H9 (cell line): ENCODE results near the gene CCDC3. TPM values are rescaled to one million over a fixed set of nuclear protein-coding genes. Genes with fewer than 3 reads are reported as not detected.

Experiments used
- DNase-seq: peaks from one replicate; pipeline ENCODE4 v3.0.0-alpha.2; 2017
- H2AFZ ChIP-seq: one replicate; pipeline ENCODE4 v1.6.1; 2013; ENCODE audit warnings: mild to moderate bottlenecking, low read length, control low read depth, moderate library complexity
- H2AK5ac ChIP-seq: 2 replicates; pipeline ENCODE4 v1.6.1; 2013; ENCODE audit warnings: low read length, control low read depth, mixed read lengths; ENCODE audit not compliant: insufficient read length
- H2BK120ac ChIP-seq: one replicate; pipeline ENCODE4 v1.6.1; 2013; ENCODE audit warnings: low read depth, mild to moderate bottlenecking, low read length, control low read depth, inconsistent platforms; ENCODE audit not compliant: poor library complexity, severe bottlenecking
- H2BK12ac ChIP-seq: 2 replicates; pipeline ENCODE4 v1.6.1; 2013; ENCODE audit warnings: low read length, control low read depth, mixed read lengths, low read depth; ENCODE audit not compliant: insufficient read length
- H2BK15ac ChIP-seq: 2 replicates; pipeline ENCODE4 v1.6.1; 2013; ENCODE audit warnings: low read depth, low read length, control low read depth
- H2BK20ac ChIP-seq: one replicate; pipeline ENCODE4 v1.6.1; 2013; ENCODE audit warnings: low read depth, mild to moderate bottlenecking, low read length, control low read depth, inconsistent platforms; ENCODE audit not compliant: poor library complexity, severe bottlenecking
- H2BK5ac ChIP-seq: 2 replicates; pipeline ENCODE4 v1.6.1; 2013; ENCODE audit warnings: low read length, control low read depth, mixed read lengths; ENCODE audit not compliant: insufficient read length
- H3K14ac ChIP-seq: 2 replicates; pipeline ENCODE4 v1.6.1; 2013; ENCODE audit warnings: low read length, control low read depth; ENCODE audit not compliant: insufficient read depth
- H3K18ac ChIP-seq: 2 replicates; pipeline ENCODE4 v1.6.1; 2013; ENCODE audit warnings: low read depth, mild to moderate bottlenecking, mixed read lengths, low read length, control low read depth; ENCODE audit not compliant: insufficient read length
- H3K23ac ChIP-seq: 2 replicates; pipeline ENCODE4 v1.6.1; 2013; ENCODE audit warnings: low read length, control low read depth, mixed read lengths, low read depth; ENCODE audit not compliant: insufficient read length
- H3K23me2 ChIP-seq: 2 replicates; pipeline ENCODE4 v1.6.1; 2013; ENCODE audit warnings: low read depth, mild to moderate bottlenecking, mixed read lengths, low read length, control low read depth; ENCODE audit not compliant: insufficient read length, poor library complexity, severe bottlenecking
- H3K27ac ChIP-seq: 2 replicates; pipeline ENCODE4 v1.5.1; 2013; ENCODE audit warnings: low read length, control low read depth, mixed read lengths, low read depth; ENCODE audit not compliant: insufficient read length
- H3K27me3 ChIP-seq: 2 replicates; pipeline ENCODE4 v1.6.1; 2013; ENCODE audit warnings: low read length, control low read depth, inconsistent platforms; ENCODE audit not compliant: insufficient read depth
- H3K4ac ChIP-seq: 2 replicates; pipeline ENCODE4 v1.6.1; 2013; ENCODE audit warnings: low read depth, mild to moderate bottlenecking, control low read depth, inconsistent platforms, low read length, moderate library complexity
- H3K4me1 ChIP-seq: 2 replicates; pipeline ENCODE4 v1.6.1; 2013; ENCODE audit warnings: low read length, control low read depth, inconsistent platforms; ENCODE audit not compliant: insufficient read depth
- H3K4me2 ChIP-seq: 2 replicates; pipeline ENCODE4 v1.6.1; 2013; ENCODE audit warnings: low read length, control low read depth, mixed read lengths; ENCODE audit not compliant: insufficient read length, insufficient read depth
- H3K56ac ChIP-seq: 2 replicates; pipeline ENCODE4 v1.6.1; 2013; ENCODE audit warnings: low read depth, mild to moderate bottlenecking, mixed read lengths, low read length, control low read depth; ENCODE audit not compliant: insufficient read length
- H3K79me1 ChIP-seq: 2 replicates; pipeline ENCODE4 v1.6.1; 2013; ENCODE audit warnings: low read depth, mild to moderate bottlenecking, moderate library complexity, low read length, control low read depth, inconsistent platforms; ENCODE audit not compliant: insufficient read depth, poor library complexity, severe bottlenecking
- H3K79me2 ChIP-seq: 2 replicates; pipeline ENCODE4 v1.6.1; 2013; ENCODE audit warnings: low read length, control low read depth, inconsistent platforms; ENCODE audit not compliant: insufficient read depth
- H3K9ac ChIP-seq: 2 replicates; pipeline ENCODE4 v1.6.1; 2013; ENCODE audit warnings: low read length, control low read depth, mixed read lengths; ENCODE audit not compliant: insufficient read length; ENCODE audit errors: extremely low read depth
- H3K9me3 ChIP-seq: one replicate; pipeline ENCODE4 v1.6.1; 2013; ENCODE audit warnings: low read depth, low read length, inconsistent platforms; ENCODE audit not compliant: control insufficient read depth
- H3T11ph ChIP-seq: one replicate; pipeline ENCODE4 v1.6.1; 2013; ENCODE audit warnings: mild to moderate bottlenecking, low read length, control low read depth, inconsistent platforms
- H4K20me1 ChIP-seq: one replicate; pipeline ENCODE4 v1.6.1; 2013; ENCODE audit not compliant: control insufficient read depth, insufficient read length, insufficient read depth
- H4K5ac ChIP-seq: 2 replicates; pipeline ENCODE4 v1.6.1; 2013; ENCODE audit warnings: low read depth, mild to moderate bottlenecking, mixed read lengths, low read length, control low read depth; ENCODE audit not compliant: insufficient read length
- H4K8ac ChIP-seq: replicated peaks from 2 replicates; pipeline ENCODE4 v1.6.1; 2013; ENCODE audit warnings: low read length, control low read depth, mixed read lengths, low read depth; ENCODE audit not compliant: insufficient read length
- H4K91ac ChIP-seq: 2 replicates; pipeline ENCODE4 v1.6.1; 2013; ENCODE audit warnings: low read depth, mild to moderate bottlenecking, moderate library complexity, mixed read lengths, low read length, control low read depth; ENCODE audit not compliant: insufficient read length
- H3K27ac Mint-ChIP-seq, 3 experiments: 2 replicates in 2 of 3; 3 replicates in 1 of 3; pipeline ENCODE4 v1.8.0; 2020 to 2021; ENCODE audit warnings: mixed read lengths in 3 of 3, mild to moderate bottlenecking in 1 of 3, moderate library complexity in 1 of 3
- H3K27me3 Mint-ChIP-seq: 2 replicates; pipeline ENCODE4 v1.8.0; 2021; ENCODE audit warnings: low read depth, mild to moderate bottlenecking, moderate library complexity, mixed read lengths
- H3K36me3 Mint-ChIP-seq, 3 experiments: 2 replicates in 2 of 3; 3 replicates in 1 of 3; pipeline ENCODE4 v1.8.0; 2020 to 2021; ENCODE audit warnings: low read depth in 3 of 3, mixed read lengths in 3 of 3; ENCODE audit not compliant: insufficient read depth in 1 of 3
- H3K4me1 Mint-ChIP-seq, 2 experiments: 2 replicates each; pipeline ENCODE4 v1.8.0; 2020; ENCODE audit warnings: mixed read lengths in 2 of 2
- H3K4me3 Mint-ChIP-seq, 2 experiments: 2 replicates in 1 of 2; 3 replicates in 1 of 2; pipeline ENCODE4 v1.8.0; 2020 to 2021; ENCODE audit warnings: mild to moderate bottlenecking in 2 of 2, mixed read lengths in 2 of 2, moderate library complexity in 1 of 2
- H3K9me3 Mint-ChIP-seq, 2 experiments: 2 replicates in 1 of 2; 3 replicates in 1 of 2; pipeline ENCODE4 v1.8.0; 2020; ENCODE audit warnings: mild to moderate bottlenecking in 2 of 2, mixed read lengths in 2 of 2, moderate library complexity in 1 of 2
- WGBS: extraction: QIAGEN DNeasy Blood & Tissue Kit; methylation state at CpG from one replicate; pipeline ENCODE4 v1.1.7; 2013; ENCODE audit warnings: missing lambda C conversion rate, low lambda C conversion rate, mixed read lengths; ENCODE audit not compliant: insufficient read length; ENCODE audit errors: extremely low coverage; 5-methylcytosine and 5-hydroxymethylcytosine counted together
- total RNA-seq: library from RNA; stranded (reverse); gene quantifications from 2 replicates; pipeline ENCODE4 v1.2.1, GENCODE V29; 2021
- TF ChIP-seq, protein P1 (sequence below): fragments of 200-600 bp; sonication (generic); conservative IDR thresholded peaks from 3 replicates; pipeline ENCODE4 v1.8.0; 2021; ENCODE audit warnings: antibody characterized with exemption, mild to moderate bottlenecking

CCDC3 gene
- total RNA-seq, 1 experiment from 2014 or later, result 2.3 TPM

DNA sequence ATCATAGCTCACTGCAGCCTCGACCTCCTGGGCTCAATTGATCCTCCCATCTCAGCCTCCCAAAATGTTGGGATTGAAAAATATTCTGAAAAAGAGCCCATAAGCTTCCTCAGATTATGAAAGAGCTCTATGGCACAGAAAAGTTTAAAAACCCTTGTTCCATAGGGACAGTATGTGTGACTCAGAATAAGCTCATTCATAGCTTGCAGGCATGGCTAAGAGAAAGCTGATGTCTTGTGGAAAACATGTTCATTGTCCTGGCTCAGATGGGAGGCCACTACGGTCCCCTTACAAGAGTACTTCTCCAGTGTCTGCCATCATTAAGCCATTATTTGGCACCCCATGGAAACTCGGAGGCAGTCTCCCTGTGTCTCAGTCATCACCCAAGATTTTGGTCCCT is 64.0 kb downstream of the CCDC3 start:
- no peak overlapping the region for H3K9ac ChIP-seq
- no peak overlapping the region for H2BK5ac ChIP-seq
- no peaks in the 10 kb centered on the region for H3K79me1 ChIP-seq
- no peak overlapping the region for H2BK20ac ChIP-seq
- no peak overlapping the region for H2AFZ ChIP-seq
- no peak overlapping the region for H4K5ac ChIP-seq
- H3K18ac ChIP-seq, result no peak overlapping the region
- TF ChIP-seq, protein P1, sequence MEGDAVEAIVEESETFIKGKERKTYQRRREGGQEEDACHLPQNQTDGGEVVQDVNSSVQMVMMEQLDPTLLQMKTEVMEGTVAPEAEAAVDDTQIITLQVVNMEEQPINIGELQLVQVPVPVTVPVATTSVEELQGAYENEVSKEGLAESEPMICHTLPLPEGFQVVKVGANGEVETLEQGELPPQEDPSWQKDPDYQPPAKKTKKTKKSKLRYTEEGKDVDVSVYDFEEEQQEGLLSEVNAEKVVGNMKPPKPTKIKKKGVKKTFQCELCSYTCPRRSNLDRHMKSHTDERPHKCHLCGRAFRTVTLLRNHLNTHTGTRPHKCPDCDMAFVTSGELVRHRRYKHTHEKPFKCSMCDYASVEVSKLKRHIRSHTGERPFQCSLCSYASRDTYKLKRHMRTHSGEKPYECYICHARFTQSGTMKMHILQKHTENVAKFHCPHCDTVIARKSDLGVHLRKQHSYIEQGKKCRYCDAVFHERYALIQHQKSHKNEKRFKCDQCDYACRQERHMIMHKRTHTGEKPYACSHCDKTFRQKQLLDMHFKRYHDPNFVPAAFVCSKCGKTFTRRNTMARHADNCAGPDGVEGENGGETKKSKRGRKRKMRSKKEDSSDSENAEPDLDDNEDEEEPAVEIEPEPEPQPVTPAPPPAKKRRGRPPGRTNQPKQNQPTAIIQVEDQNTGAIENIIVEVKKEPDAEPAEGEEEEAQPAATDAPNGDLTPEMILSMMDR, result no peak
- no peak overlapping the region for H4K91ac ChIP-seq
- no peak overlapping the region for H3K4me2 ChIP-seq
- no peak overlapping the region for H3K23ac ChIP-seq
- no peak overlapping the region for H3K27ac ChIP-seq
- WGBS, result no CpG with 5 or more reads among the region's 3 CpGs
- H3K14ac ChIP-seq, result no peak overlapping the region
- Mint-ChIP-seq H3K9me3 (no peaks in the 10 kb centered on the region; a peak in 2 of 5 replicates), H3K4me1 (peaks cover 9 to 10% of the 10 kb centered on the region in 2 experiments), H3K27me3 (no peaks in the 10 kb centered on the region; the same call in 1 of the 2 replicates), H3K36me3 (peaks cover 0 to 4% (median 0%) of the 10 kb centered on the region in 3 experiments; a peak in 1 of 7 replicates), H3K27ac (no peak overlapping the region), H3K4me3 (no peak overlapping the region)
- no peak overlapping the region for H2BK12ac ChIP-seq
- H2BK15ac ChIP-seq, result no peak overlapping the region
- H2BK120ac ChIP-seq, result no peak overlapping the region
- H3K27me3 ChIP-seq, result peaks cover 2% of the 10 kb centered on the region; the same call in 1 of the 2 replicates
- H3K23me2 ChIP-seq, result no peaks in the 10 kb centered on the region
- H3K56ac ChIP-seq, result no peak overlapping the region
- no peaks in the 10 kb centered on the region for H3K79me2 ChIP-seq
- DNase-seq, result no peak
- no peak overlapping the region for H3T11ph ChIP-seq
- H4K20me1 ChIP-seq, result no peaks in the 10 kb centered on the region
- no peaks in the 10 kb centered on the region for H3K4me1 ChIP-seq
- no peak overlapping the region for H4K8ac ChIP-seq
- H2AK5ac ChIP-seq, result no peak overlapping the region
- no peaks in the 10 kb centered on the region for H3K9me3 ChIP-seq
- no peak overlapping the region for H3K4ac ChIP-seq
